Jurkat, Clone E6-1 (cell line): ENCODE measurements around the gene CTIF.
"Not testable (repeated sequence)": the region's sequence is repeated elsewhere in the genome, so short reads cannot be mapped to it uniquely, and the experiment has no call there.

Experiments used
- DNase-seq: peaks from one replicate; pipeline ENCODE4 v3.0.0-alpha.2; 2011; ENCODE audit warnings: low read depth, low spot score
- H3K4me3 ChIP-seq: 2 replicates; pipeline ENCODE4 v1.5.1; 2011; ENCODE audit warnings: mild to moderate bottlenecking, low read length, control low read depth, moderate library complexity

Gene CTIF

DNA sequence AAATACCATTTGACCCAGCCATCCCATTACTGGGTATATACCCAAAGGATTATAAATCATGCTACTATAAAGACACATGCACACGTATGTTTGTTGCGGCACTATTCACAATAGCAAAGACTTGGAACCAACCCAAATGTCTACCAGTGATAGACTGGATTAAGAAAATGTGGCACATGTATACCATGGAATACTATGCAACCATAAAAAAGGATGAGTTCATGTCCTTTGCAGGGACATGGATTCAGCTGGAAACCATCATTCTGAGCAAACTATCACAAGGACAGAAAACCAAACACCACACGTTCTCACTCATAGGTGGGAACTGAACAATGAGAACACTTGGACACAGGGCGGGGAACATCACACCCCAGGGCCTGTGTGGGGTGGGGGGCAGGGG, 115.8 kb downstream of the CTIF start:
- not testable (repeated sequence) for DNase-seq, H3K4me3 ChIP-seq

GRCh38 chr18:48655508-48655907, 116.7 kb downstream of the CTIF start:
- DNase-seq, result no peak

DNA sequence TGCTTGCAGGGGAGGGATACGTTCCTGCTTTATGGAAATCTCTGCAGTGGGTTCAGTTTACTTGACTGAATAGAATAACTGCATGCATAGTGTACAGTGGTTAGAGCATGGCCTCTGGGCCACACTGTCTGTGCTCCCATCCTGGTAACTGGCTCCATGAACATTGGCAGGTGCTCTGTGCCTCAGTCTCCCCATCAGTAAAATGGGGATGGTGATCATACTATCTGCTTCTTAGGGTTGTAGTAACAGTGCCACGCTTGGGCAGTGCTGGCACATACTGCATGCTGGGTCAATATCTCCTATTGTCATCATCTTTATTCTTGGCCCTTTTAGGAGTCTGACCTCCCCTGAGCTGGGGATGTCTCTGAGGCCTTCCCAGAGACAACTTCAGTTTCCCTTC, 117.3 kb downstream of the CTIF start:
- DNase-seq, result no peak
- H3K4me3 ChIP-seq, result no peak overlapping the region

More at GRCh38 chr18:48655508-48655907, 116.7 kb downstream of the CTIF start:
- H3K4me3 ChIP-seq, result no peak overlapping the region

- H3K4me3 ChIP-seq, result no peak overlapping the region
- DNase-seq, result no peak
These were observed 117.8 kb downstream of the CTIF start for GRCh38 chr18:48656582-48656981.

- H3K4me3 ChIP-seq, result no peak overlapping the region
- no peak for DNase-seq
These were observed 118.8 kb downstream of the CTIF start for GRCh38 chr18:48657447-48658120.

- H3K4me3 ChIP-seq, result no peak overlapping the region
- DNase-seq, result no peak
These were observed 119.9 kb downstream of the CTIF start for GRCh38 chr18:48658721-48659120.

GRCh38 chr18:48659188-48660009, 120.6 kb downstream of the CTIF start:
- DNase-seq, result no peak
- no peak overlapping the region for H3K4me3 ChIP-seq

- H3K4me3 ChIP-seq, result no peak overlapping the region
These were observed 121.8 kb downstream of the CTIF start for GRCh38 chr18:48660346-48661228.

GRCh38 chr18:48661421-48661820, 122.6 kb downstream of the CTIF start:
- no peak for DNase-seq
- no peak overlapping the region for H3K4me3 ChIP-seq

More at GRCh38 chr18:48660346-48661228, 121.8 kb downstream of the CTIF start:
- no peak for DNase-seq

GRCh38 chr18:48662011-48662661, 123.3 kb downstream of the CTIF start:
- no peak overlapping the region for H3K4me3 ChIP-seq
- no peak for DNase-seq

GRCh38 chr18:48663096-48663930, 124.5 kb downstream of the CTIF start:
- H3K4me3 ChIP-seq, result no peak overlapping the region

GRCh38 chr18:48663931-48664847, 125.4 kb downstream of the CTIF start:
- no peak for DNase-seq
- no peak overlapping the region for H3K4me3 ChIP-seq

More at GRCh38 chr18:48663096-48663930, 124.5 kb downstream of the CTIF start:
- no peak for DNase-seq

DNA sequence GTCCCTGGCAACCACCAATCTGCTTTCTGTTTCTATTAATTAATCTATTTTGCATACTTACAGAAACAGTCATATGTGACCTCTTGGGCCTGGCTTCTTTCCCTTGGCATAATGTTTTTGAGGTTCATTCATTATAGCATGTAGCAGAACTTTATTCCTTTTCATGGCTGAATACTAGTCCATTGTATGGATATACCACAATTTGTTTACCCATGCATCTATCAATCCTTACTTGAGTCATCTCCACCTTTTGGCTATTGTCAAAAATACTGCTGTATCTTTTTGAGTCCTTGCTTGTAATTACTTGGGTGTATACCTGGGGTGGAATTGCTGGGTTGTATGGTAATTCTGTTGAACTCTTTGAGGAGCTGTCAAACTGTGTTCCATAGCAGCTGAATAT, 126.8 kb downstream of the CTIF start:
- no peak for DNase-seq
- no peak overlapping the region for H3K4me3 ChIP-seq

DNA sequence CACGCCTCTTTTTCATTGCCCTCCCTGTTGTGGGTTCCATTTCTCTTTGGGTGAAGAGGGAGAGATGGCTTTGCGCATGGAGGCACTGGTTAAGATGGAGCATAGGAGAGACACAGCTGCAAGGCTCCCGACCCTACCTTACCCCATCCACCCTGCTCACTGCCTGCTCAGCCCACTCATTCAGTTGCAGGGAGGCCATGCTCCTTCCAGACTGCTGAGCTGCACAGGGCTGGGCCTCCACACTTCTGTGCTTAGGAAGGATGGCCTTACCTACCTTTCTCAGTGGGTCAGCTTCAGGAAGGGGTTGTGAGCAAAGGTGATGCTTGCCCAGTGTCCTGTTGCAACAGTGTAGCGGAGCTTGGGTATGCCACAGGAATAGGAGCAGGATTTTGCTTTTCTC, 127.8 kb downstream of the CTIF start:
- H3K4me3 ChIP-seq, result no peak overlapping the region
- no peak for DNase-seq

DNA sequence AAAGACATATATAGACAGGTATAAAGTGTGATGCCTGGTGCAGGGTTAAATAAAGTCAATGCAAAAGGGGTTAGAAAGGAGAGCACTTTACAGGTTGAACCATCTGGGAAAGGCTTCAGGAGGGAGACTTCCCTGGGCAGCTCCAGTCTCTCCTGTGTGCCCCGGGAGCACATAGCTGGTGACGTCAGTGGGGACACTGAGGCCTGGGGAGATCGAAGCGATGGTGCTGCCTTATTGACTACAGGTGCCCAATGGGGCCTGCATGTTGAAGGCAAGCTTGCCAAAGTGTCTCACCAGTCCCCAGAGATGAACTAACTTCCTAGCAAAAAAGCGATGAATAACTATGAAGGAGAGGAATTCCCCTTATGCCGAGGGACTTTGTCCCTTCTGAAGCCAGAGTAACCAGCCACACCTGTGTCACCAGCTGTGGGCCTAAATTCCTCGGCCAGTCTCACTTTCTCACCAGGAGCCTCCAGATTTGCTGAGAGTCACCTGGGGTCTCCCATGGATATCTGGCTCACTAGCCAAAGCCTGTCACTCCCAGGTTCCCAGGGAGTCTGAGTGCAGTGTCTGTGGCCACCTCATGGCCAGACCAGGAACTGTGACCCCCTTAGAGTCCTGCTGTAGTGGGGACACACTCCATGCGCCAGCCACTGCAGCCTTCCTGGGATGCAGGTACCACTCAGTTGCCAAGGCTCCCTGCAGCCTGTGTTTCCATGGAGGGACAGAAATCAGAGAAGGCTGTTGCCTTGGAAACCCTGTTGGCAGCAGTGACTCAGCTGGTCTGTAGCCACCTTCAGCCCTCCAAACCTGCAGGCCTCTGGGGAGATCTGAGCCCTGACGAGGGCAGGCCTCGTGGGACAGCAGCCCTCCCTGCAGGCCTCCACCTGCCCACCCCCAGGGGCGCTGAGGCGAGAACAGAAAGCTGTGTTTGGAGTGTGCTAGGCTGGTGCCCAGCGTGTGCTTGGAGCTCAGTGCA, 128.7 kb downstream of the CTIF start:
- H3K4me3 ChIP-seq, result no peak overlapping the region
- DNase-seq, result no peak

- no peak for DNase-seq
- H3K4me3 ChIP-seq, result no peak overlapping the region
These were observed 129.8 kb downstream of the CTIF start for GRCh38 chr18:48668466-48669179.
